HG02840 (cell line): ENCODE results near the gene ART1.

Source experiments
- ATAC-seq: cut with Tn5 transposase; IDR thresholded peaks from one replicate; pipeline ENCODE4 v1.9.1; 2021; ENCODE audit warnings: mild to moderate bottlenecking, moderate library complexity, moderate number of reproducible peaks; ENCODE audit not compliant: unreplicated experiment, low FRiP score

ART1 gene

GRCh38 chr11:3664032-3664630, 19.2 kb downstream of the ART1 start:
- no peak for ATAC-seq

- ATAC-seq, result no peak
These were observed 20.6 kb downstream of the ART1 start for GRCh38 chr11:3665336-3666022.

GRCh38 chr11:3666023-3666530, 21.1 kb downstream of the ART1 start:
- no peak for ATAC-seq

GRCh38 chr11:3667149-3668035, 22.5 kb downstream of the ART1 start:
- no peak for ATAC-seq

- ATAC-seq, result no peak
These were observed 24.2 kb downstream of the ART1 start for GRCh38 chr11:3669128-3669527.

- no peak for ATAC-seq
These were observed 24.8 kb downstream of the ART1 start for GRCh38 chr11:3669742-3670183.

- ATAC-seq, result no peak
These were observed 26.7 kb downstream of the ART1 start, which contains the start of gene CHRNA10 for GRCh38 chr11:3671334-3672254. Gene CHRNA10, minus strand, starts transcription at chr11:3671384. Its CDS starts 72 bp downstream, at chr11:3671312.

- ATAC-seq, result no peak
These were observed 29.3 kb downstream of the ART1 start for GRCh38 chr11:3674189-3674588.

- no peak for ATAC-seq
These were observed 31.0 kb downstream of the ART1 start for GRCh38 chr11:3675971-3676370.

GRCh38 chr11:3679077-3679476, 34.1 kb downstream of the ART1 start:
- ATAC-seq, result no peak

GRCh38 chr11:3683039-3683438, 38.1 kb downstream of the ART1 start:
- ATAC-seq, result no peak

GRCh38 chr11:3684129-3684818, 39.3 kb downstream of the ART1 start:
- ATAC-seq, result no peak

- ATAC-seq, result no peak
These were observed 39.9 kb downstream of the ART1 start for GRCh38 chr11:3684819-3685172.

- no peak for ATAC-seq
These were observed 41.0 kb downstream of the ART1 start for GRCh38 chr11:3685923-3686322.

- ATAC-seq, result no peak
These were observed 41.8 kb downstream of the ART1 start for GRCh38 chr11:3686751-3687150.

- ATAC-seq, result no peak
These were observed 55.5 kb downstream of the ART1 start for GRCh38 chr11:3700410-3700809.

- ATAC-seq, result no peak
These were observed 56.0 kb downstream of the ART1 start for GRCh38 chr11:3700910-3701309.

- no peak for ATAC-seq
These were observed 58.5 kb downstream of the ART1 start for GRCh38 chr11:3703383-3703782.

- ATAC-seq, result no peak
These were observed 62.2 kb downstream of the ART1 start for GRCh38 chr11:3707176-3707575.
